Endothelial cell (in vitro differentiated cells): Measurements from ENCODE around the gene ANXA4. TPM values are rescaled to one million over a fixed set of nuclear protein-coding genes. Genes with fewer than 3 reads are reported as not detected.

Experiments used
- DNase-seq: peaks from one replicate; pipeline ENCODE4 v3.0.0; 2021; ENCODE audit warnings: low spot score
- H3K27ac Mint-ChIP-seq: one replicate; pipeline ENCODE4 v1.8.0; 2021; ENCODE audit warnings: mixed read lengths, inconsistent platforms; ENCODE audit not compliant: unreplicated experiment
- H3K27me3 Mint-ChIP-seq: one replicate; pipeline ENCODE4 v1.8.0; 2021; ENCODE audit warnings: mild to moderate bottlenecking, moderate library complexity, mixed read lengths, inconsistent platforms; ENCODE audit not compliant: unreplicated experiment
- H3K36me3 Mint-ChIP-seq: one replicate; pipeline ENCODE4 v1.8.0; 2021; ENCODE audit warnings: mild to moderate bottlenecking, low read depth, mixed read lengths, inconsistent platforms; ENCODE audit not compliant: unreplicated experiment
- H3K4me1 Mint-ChIP-seq: one replicate; pipeline ENCODE4 v1.8.0; 2021; ENCODE audit warnings: mild to moderate bottlenecking, mixed read lengths, inconsistent platforms; ENCODE audit not compliant: unreplicated experiment
- H3K4me3 Mint-ChIP-seq: one replicate; pipeline ENCODE4 v1.8.0; 2021; ENCODE audit warnings: mild to moderate bottlenecking, mixed read lengths, inconsistent platforms; ENCODE audit not compliant: unreplicated experiment
- H3K9me3 Mint-ChIP-seq: one replicate; pipeline ENCODE4 v1.8.0; 2021; ENCODE audit warnings: mixed read lengths, inconsistent platforms; ENCODE audit not compliant: unreplicated experiment
- total RNA-seq: library from RNA; stranded (reverse); fragmentation: NEBNext Ultra II Directional; extraction: Animal tissue kit (Norgen Biotek cat#: 25700); gene quantifications from one replicate; pipeline ENCODE4 v1.2.1, GENCODE V29; 2021; ENCODE audit not compliant: unreplicated experiment
- TF ChIP-seq, protein P1 (sequence below): fragments of 200-600 bp; sonication (generic); IDR thresholded peaks from one replicate; pipeline ENCODE4 v1.5.0; 2021; ENCODE audit warnings: antibody characterized with exemption; ENCODE audit not compliant: unreplicated experiment

The ANXA4 gene
- total RNA-seq, 1 donor from 2014 or later, result 29.4 TPM

DNA sequence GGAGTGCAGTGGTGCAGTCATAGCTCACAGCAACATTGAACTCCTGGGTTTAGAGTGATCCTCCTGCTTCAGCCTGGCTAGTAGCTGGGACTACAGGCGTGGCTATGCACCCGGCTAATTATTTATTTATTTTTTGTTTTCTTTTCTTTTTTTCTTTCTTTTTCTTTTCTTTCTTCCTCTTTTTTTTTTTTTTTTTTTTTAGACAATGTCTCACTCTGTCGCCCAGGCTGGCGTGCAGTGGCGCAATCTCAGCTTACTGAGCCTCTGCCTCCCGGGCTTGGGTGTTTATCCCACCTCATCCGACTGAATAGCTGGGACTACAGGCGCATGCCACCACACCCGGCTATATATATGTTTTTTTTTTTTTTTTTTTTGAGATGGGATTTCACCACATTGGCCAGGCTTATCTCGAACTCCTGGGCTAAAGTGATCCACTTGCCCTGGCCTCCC, 1.4 kb upstream of the ANXA4 start:
- H3K4me1 Mint-ChIP-seq, result peaks cover 12% of the 10 kb centered on the region
- peaks cover 8% of the 10 kb centered on the region for H3K27me3 Mint-ChIP-seq
- TF ChIP-seq, protein P1, sequence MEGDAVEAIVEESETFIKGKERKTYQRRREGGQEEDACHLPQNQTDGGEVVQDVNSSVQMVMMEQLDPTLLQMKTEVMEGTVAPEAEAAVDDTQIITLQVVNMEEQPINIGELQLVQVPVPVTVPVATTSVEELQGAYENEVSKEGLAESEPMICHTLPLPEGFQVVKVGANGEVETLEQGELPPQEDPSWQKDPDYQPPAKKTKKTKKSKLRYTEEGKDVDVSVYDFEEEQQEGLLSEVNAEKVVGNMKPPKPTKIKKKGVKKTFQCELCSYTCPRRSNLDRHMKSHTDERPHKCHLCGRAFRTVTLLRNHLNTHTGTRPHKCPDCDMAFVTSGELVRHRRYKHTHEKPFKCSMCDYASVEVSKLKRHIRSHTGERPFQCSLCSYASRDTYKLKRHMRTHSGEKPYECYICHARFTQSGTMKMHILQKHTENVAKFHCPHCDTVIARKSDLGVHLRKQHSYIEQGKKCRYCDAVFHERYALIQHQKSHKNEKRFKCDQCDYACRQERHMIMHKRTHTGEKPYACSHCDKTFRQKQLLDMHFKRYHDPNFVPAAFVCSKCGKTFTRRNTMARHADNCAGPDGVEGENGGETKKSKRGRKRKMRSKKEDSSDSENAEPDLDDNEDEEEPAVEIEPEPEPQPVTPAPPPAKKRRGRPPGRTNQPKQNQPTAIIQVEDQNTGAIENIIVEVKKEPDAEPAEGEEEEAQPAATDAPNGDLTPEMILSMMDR, result no peak
- H3K27ac Mint-ChIP-seq, result no peak overlapping the region
- H3K36me3 Mint-ChIP-seq, result peaks cover 5% of the 10 kb centered on the region
- DNase-seq, result no peak
- H3K9me3 Mint-ChIP-seq, result no peaks in the 10 kb centered on the region
- peak overlapping the region; percentile 96 for H3K4me3 Mint-ChIP-seq

DNA sequence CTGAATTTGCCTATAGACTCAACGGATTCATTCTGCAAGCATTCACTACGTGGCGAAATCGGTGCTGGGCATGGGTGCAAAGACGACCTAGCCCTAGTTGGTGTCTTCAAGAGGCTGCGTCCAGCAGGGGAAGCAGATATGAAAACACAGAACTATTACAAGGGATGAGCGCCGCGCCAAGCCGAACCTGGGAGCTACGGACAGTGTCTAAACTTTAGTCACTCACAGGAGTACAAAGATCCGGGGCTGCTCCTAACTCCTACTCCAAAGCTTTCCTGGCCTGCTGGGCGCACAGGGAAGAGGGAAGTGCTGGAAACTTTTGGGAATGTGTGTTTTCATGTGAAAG, 732 bp upstream of the ANXA4 start:
- no peaks in the 10 kb centered on the region for H3K9me3 Mint-ChIP-seq
- peaks cover 5% of the 10 kb centered on the region for H3K36me3 Mint-ChIP-seq
- peaks cover 12% of the 10 kb centered on the region for H3K4me1 Mint-ChIP-seq
- TF ChIP-seq, protein P1, result no peak
- H3K27me3 Mint-ChIP-seq, result peaks cover 8% of the 10 kb centered on the region
- DNase-seq, result peak; percentile 20
- H3K27ac Mint-ChIP-seq, result peak overlapping the region; percentile 93
- H3K4me3 Mint-ChIP-seq, result peak overlapping the region; percentile 96

DNA sequence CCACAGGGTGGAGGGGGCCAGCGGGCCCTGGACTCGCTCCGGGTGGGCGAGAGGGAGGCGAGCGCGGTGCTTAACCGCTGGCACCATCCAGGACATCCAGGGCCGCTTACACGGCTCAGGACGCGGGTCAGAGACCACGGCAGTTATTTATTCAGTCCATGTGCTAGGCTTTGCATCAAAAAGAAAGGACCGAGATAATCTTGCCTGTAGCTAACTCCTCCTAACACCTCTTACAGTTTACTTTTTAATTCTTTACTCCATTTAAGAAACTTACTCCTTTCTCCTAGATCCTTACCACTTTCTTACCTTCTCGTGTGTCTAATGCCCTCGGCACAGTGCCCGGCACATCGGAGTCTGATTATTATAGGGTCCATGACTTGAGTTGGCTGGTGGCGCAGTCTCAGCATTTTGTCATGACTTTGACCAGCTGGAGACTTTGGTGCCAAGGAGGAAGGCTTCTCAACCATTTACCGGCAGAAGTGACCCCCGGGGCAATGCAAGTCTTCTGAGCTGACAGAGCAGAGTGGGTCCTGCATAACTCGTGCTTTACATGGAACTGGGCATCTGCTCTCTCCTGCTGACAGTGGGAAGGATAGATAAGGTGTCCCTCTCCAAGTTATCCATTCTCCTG, 503 bp downstream of the ANXA4 start:
- TF ChIP-seq, protein P1, result no peak
- Mint-ChIP-seq H3K27me3 (peaks cover 8% of the 10 kb centered on the region), H3K27ac (peak overlapping the region; percentile 77), H3K9me3 (no peaks in the 10 kb centered on the region), H3K36me3 (peaks cover 5% of the 10 kb centered on the region), H3K4me1 (peaks cover 12% of the 10 kb centered on the region), H3K4me3 (peak overlapping the region; percentile 95)
- no peak for DNase-seq

DNA sequence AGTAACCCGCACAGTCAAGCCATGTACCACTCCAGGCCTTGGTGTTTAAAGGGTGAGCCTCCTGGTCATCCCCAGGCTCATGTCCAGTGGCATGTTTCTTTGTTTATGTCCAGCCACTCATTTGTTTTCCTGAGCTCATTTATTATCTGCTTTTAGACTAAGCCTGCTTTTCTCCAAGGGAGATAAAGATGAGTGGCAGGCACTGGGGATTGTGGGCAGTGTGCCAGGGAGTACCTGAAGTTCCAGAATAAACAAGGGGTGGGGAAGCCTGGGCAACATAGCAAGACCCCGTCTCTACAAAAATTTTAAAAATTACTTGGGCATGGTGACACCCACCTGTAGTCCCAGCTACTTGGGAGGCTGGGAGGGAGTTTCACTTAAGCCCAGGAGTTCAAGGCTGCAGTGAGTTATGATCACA, 1.9 kb downstream of the ANXA4 start:
- Mint-ChIP-seq H3K4me1 (peaks cover 12% of the 10 kb centered on the region), H3K9me3 (no peaks in the 10 kb centered on the region), H3K4me3 (no peak overlapping the region)

DNA sequence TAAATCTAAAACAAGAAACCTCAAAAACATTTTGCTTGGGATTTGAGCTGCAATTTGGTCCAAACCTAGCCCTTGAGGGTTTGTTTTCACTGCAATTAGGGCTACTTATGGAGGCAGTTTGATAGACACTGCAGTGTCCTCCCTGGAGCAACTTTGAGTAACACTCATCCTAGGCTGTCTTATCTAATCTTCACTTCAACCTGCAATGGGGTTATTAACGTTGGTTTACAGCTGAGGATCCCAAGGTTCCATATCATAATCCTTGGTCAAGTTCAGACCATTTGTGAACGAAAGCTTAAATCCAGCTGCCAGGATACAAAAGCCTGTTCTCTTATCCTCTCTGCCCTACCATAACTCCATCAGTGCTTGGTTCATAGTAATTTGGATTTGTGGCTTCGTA, 2.5 kb downstream of the ANXA4 start:
- no peak overlapping the region for H3K4me3 Mint-ChIP-seq
- peaks cover 8% of the 10 kb centered on the region for H3K27me3 Mint-ChIP-seq
- DNase-seq, result no peak
- TF ChIP-seq, protein P1, result no peak
- H3K4me1 Mint-ChIP-seq, result peaks cover 12% of the 10 kb centered on the region
- H3K27ac Mint-ChIP-seq, result no peak overlapping the region
- H3K36me3 Mint-ChIP-seq, result peaks cover 5% of the 10 kb centered on the region
- H3K9me3 Mint-ChIP-seq, result no peaks in the 10 kb centered on the region

More for the DNA sequence above, 1.9 kb downstream of the ANXA4 start:
- TF ChIP-seq, protein P1, result no peak
- peaks cover 8% of the 10 kb centered on the region for H3K27me3 Mint-ChIP-seq
- DNase-seq, result no peak
- peaks cover 5% of the 10 kb centered on the region for H3K36me3 Mint-ChIP-seq
- H3K27ac Mint-ChIP-seq, result no peak overlapping the region
